ENCODE data around the gene SGK1. TPM values are rescaled to one million over a fixed set of nuclear protein-coding genes. Genes with fewer than 3 reads are reported as not detected.
A peak's percentile ranks its signal among the peaks of the same experiment; 100 is the strongest.

The SGK1 gene
- total RNA-seq, 3 donors from 2014 or later (not counting 1 experiment from before 2014, with no cell fraction given), result 31.8 to 89.6 (median 33.3) TPM

GRCh38 chr6:134249759-134250602 lies 67.9 kb downstream of the SGK1 start:
- DNase-seq (peak in 1 of 2 donors; percentile 36), ATAC-seq (no peak)
- Histone ChIP-seq H3K36me3 (ENCODE audit: control insufficient read depth, insufficient read depth, low read length) (no peaks in the 10 kb centered on the region), H3K4me3 (ENCODE audit: low read length) (no peak overlapping the region), H3K4me1 (ENCODE audit: control insufficient read depth, insufficient read depth, low read length) (peaks cover 21% of the 10 kb centered on the region), H3K27me3 (ENCODE audit: control insufficient read depth, insufficient read depth, low read length) (no peaks in the 10 kb centered on the region), H3K27ac (ENCODE audit: low read length) (no peak overlapping the region), H3K9me3 (ENCODE audit: control insufficient read depth, insufficient read depth, low read length) (no peaks in the 10 kb centered on the region)
- H3K27me3 Mint-ChIP-seq (ENCODE audit: low read depth in 2 of 2), result peaks cover 0 to 2% of the 10 kb centered on the region in 2 donors
- no peak overlapping the region for H3K27ac Mint-ChIP-seq
- intact Hi-C loops (cut with micrococcal nuclease), result no loop called here
- WGBS (ENCODE audit: insufficient coverage), result 68% methylated on average over 7 of the region's 7 CpGs
- TF ChIP-seq CTCF (IDR thresholded peaks at IDR 0.05), result no peak
- no peaks in the 10 kb centered on the region for H3K9me3 Mint-ChIP-seq
- no peak overlapping the region for H3K4me3 Mint-ChIP-seq
- peaks cover 5 to 19% of the 10 kb centered on the region in 2 donors for H3K4me1 Mint-ChIP-seq
- H3K36me3 Mint-ChIP-seq, result no peaks in the 10 kb centered on the region

- WGBS (ENCODE audit: insufficient coverage), result 92% methylated on average over 5 of the region's 5 CpGs
- Mint-ChIP-seq H3K36me3 (no peaks in the 10 kb centered on the region), H3K4me1 (peaks cover 5 to 19% of the 10 kb centered on the region in 2 donors), H3K27me3 (ENCODE audit: low read depth in 2 of 2) (peaks cover 0 to 2% of the 10 kb centered on the region in 2 donors), H3K27ac (no peak overlapping the region), H3K4me3 (no peak overlapping the region), H3K9me3 (no peaks in the 10 kb centered on the region)
- DNase-seq (no peak), ATAC-seq (no peak)
- no peaks in the 10 kb centered on the region for H3K36me3 ChIP-seq (ENCODE audit: control insufficient read depth, insufficient read depth, low read length)
- peaks cover 21% of the 10 kb centered on the region for H3K4me1 ChIP-seq (ENCODE audit: control insufficient read depth, insufficient read depth, low read length)
- H3K4me3 ChIP-seq (ENCODE audit: low read length), result no peak overlapping the region
- no peak for TF ChIP-seq CTCF (IDR thresholded peaks at IDR 0.05)
- H3K9me3 ChIP-seq (ENCODE audit: control insufficient read depth, insufficient read depth, low read length), result no peaks in the 10 kb centered on the region
- intact Hi-C loops (cut with micrococcal nuclease), result no loop called here
- no peaks in the 10 kb centered on the region for H3K27me3 ChIP-seq (ENCODE audit: control insufficient read depth, insufficient read depth, low read length)
- no peak overlapping the region for H3K27ac ChIP-seq (ENCODE audit: low read length)
These were observed 68.6 kb downstream of the SGK1 start for GRCh38 chr6:134249239-134249758.

- DNase-seq, result no peak
- Mint-ChIP-seq H3K27me3 (ENCODE audit: low read depth in 2 of 2) (peaks cover 0 to 2% of the 10 kb centered on the region in 2 donors), H3K9me3 (no peaks in the 10 kb centered on the region), H3K27ac (no peak overlapping the region), H3K4me1 (peaks cover 5 to 19% of the 10 kb centered on the region in 2 donors), H3K36me3 (no peaks in the 10 kb centered on the region), H3K4me3 (no peak overlapping the region)
- 100% methylated on average over 3 of the region's 4 CpGs for WGBS (ENCODE audit: insufficient coverage)
- no peak for TF ChIP-seq CTCF (IDR thresholded peaks at IDR 0.05)
- intact Hi-C loops (cut with micrococcal nuclease), result no loop called here
- no peaks in the 10 kb centered on the region for H3K36me3 ChIP-seq (ENCODE audit: control insufficient read depth, insufficient read depth, low read length)
- no peak for ATAC-seq
- peak overlapping the region; percentile 80 for H3K27ac ChIP-seq (ENCODE audit: low read length)
- peaks cover 21% of the 10 kb centered on the region for H3K4me1 ChIP-seq (ENCODE audit: control insufficient read depth, insufficient read depth, low read length)
- H3K9me3 ChIP-seq (ENCODE audit: control insufficient read depth, insufficient read depth, low read length), result no peaks in the 10 kb centered on the region
- H3K27me3 ChIP-seq (ENCODE audit: control insufficient read depth, insufficient read depth, low read length), result no peaks in the 10 kb centered on the region
- H3K4me3 ChIP-seq (ENCODE audit: low read length), result no peak overlapping the region
These were observed 69.9 kb downstream of the SGK1 start for GRCh38 chr6:134247844-134248580.
